HCT116 (cell line): ENCODE data around the gene SEM1. TPM values are rescaled to one million over a fixed set of nuclear protein-coding genes. Genes with fewer than 3 reads are reported as not detected.

Experiments used
- ATAC-seq: fragments of 200-7000 bp; cut with Tn5 transposase; 2 replicates; pipeline ENCODE4 v1.9.1; 2020; ENCODE audit warnings: mild to moderate bottlenecking, moderate library complexity
- BruUV-seq: library from RNA; stranded (reverse); fragments of 400-500 nt; replicated peaks from 2 replicates; lab custom pipeline; 2021; lab: Mats Ljungman, UMichigan
- CTCF ChIA-PET: fragments of 300-600 bp; sonication (Branson Sonifier 250); formaldehyde crosslinking; loops from one replicate; lab custom pipeline; 2021; ENCODE audit warnings: antibody characterized with exemption; lab: Charles Lee
- POLR2A ChIA-PET: fragments of 300-600, 350-600 bp; sonication (Branson Sonifier 250); formaldehyde crosslinking; loops from one replicate; lab custom pipeline; 2021; ENCODE audit warnings: antibody characterized with exemption; lab: Charles Lee
- RAD21 ChIA-PET, 2 experiments: fragments of 300-600 bp; sonication (Branson Sonifier 250); formaldehyde crosslinking; loops; one replicate each; lab custom pipeline; 2023; ENCODE audit warnings: low total read pairs in 2 of 2; ENCODE audit not compliant: uncharacterized antibody in 2 of 2, unreplicated experiment in 2 of 2, low non-redundant PET in 1 of 2; lab: Charles Lee
- DNase-seq: peaks from one replicate; pipeline ENCODE4 v3.0.0-alpha.2; 2010; ENCODE audit warnings: low read depth, low spot score
- H2AFZ ChIP-seq: fragments of 200-600 bp; shearing (Covaris generic), sonication (generic); 2 replicates; pipeline ENCODE4 v1.6.1; 2017; ENCODE audit warnings: low read depth, mixed run types, mixed read lengths, antibody characterized with exemption, low read length; ENCODE audit not compliant: poor library complexity, severe bottlenecking
- H3K27ac ChIP-seq: 2 replicates; pipeline ENCODE4 v1.5.1; 2012; ENCODE audit warnings: low read depth, low read length
- H3K27me3 ChIP-seq: fragments of 200-600 bp; sonication (generic); 2 replicates; pipeline ENCODE4 v1.6.1; 2016; ENCODE audit warnings: mixed run types, low read length, mixed read lengths; ENCODE audit not compliant: insufficient read depth
- H3K36me3 ChIP-seq, 2 experiments: fragments of 200-500 bp in 1 of 2; fragments of 200-600 bp in 1 of 2; sonication (Bioruptor generic) in 1 of 2; sonication (generic) in 1 of 2; 2 replicates each; pipeline versions ENCODE4 v1.5.1 to v1.6.1; 2014 to 2016; ENCODE audit warnings: low read length in 2 of 2, inconsistent platforms in 1 of 2, mixed read lengths in 1 of 2, mixed run types in 1 of 2; ENCODE audit not compliant: insufficient read depth in 2 of 2, control insufficient read depth in 1 of 2
- H3K4me1 ChIP-seq, 2 experiments: fragments of 200-600 bp in 1 of 2; sonication (generic) in 1 of 2; 2 replicates each; pipeline versions ENCODE4 v1.5.1 to v1.6.1; 2012 to 2017; ENCODE audit warnings: low read length in 2 of 2, inconsistent platforms in 1 of 2, mild to moderate bottlenecking in 1 of 2, mixed read lengths in 1 of 2, mixed run types in 1 of 2, moderate library complexity in 1 of 2; ENCODE audit not compliant: insufficient read depth in 2 of 2, control insufficient read depth in 1 of 2
- H3K4me2 ChIP-seq: fragments of 200-600 bp; sonication (generic); 2 replicates; pipeline ENCODE4 v1.6.1; 2017; ENCODE audit warnings: mixed run types, low read length, mixed read lengths
- H3K4me3 ChIP-seq, 2 experiments: fragments of 200-600 bp in 1 of 2; sonication (generic) in 1 of 2; replicated peaks in 1 of 2; 2 replicates each; pipeline ENCODE4 v1.5.1; 2011 to 2016; ENCODE audit warnings: low read length in 2 of 2, control low read depth in 1 of 2, low read depth in 1 of 2, mild to moderate bottlenecking in 1 of 2, mixed read lengths in 1 of 2, mixed run types in 1 of 2
- H3K79me2 ChIP-seq: fragments of 200-600 bp; sonication (generic); 2 replicates; pipeline ENCODE4 v1.6.1; 2017; ENCODE audit warnings: mild to moderate bottlenecking, mixed run types, low read length, moderate library complexity, mixed read lengths; ENCODE audit not compliant: insufficient read depth
- H3K9ac ChIP-seq: fragments of 200-600 bp; sonication (generic); 2 replicates; pipeline ENCODE4 v1.6.1; 2016; ENCODE audit warnings: low read length, mixed read lengths
- H3K9me2 ChIP-seq: fragments of 200-600 bp; sonication (generic), shearing (Covaris generic); 2 replicates; pipeline ENCODE4 v1.6.1; 2017; ENCODE audit warnings: mixed run types, mild to moderate bottlenecking, moderate library complexity; ENCODE audit not compliant: insufficient read depth
- H3K9me3 ChIP-seq, 2 experiments: fragments of 200-500 bp in 1 of 2; fragments of 200-600 bp in 1 of 2; sonication (Bioruptor generic) in 1 of 2; sonication (generic) in 1 of 2; 2 replicates each; pipeline ENCODE4 v1.6.1; 2014 to 2017; ENCODE audit warnings: low read length in 2 of 2, mixed read lengths in 2 of 2, inconsistent platforms in 1 of 2, low read depth in 1 of 2, mild to moderate bottlenecking in 1 of 2, mixed run types in 1 of 2, moderate library complexity in 1 of 2; ENCODE audit not compliant: control insufficient read depth in 1 of 2, insufficient read depth in 1 of 2
- H4K20me1 ChIP-seq: fragments of 200-600 bp; sonication (generic), shearing (Covaris generic); 2 replicates; pipeline ENCODE4 v1.6.1; 2017; ENCODE audit warnings: mixed run types, mild to moderate bottlenecking, moderate library complexity; ENCODE audit not compliant: insufficient read depth
- FOSL1 ChIP-seq: IDR thresholded peaks from 2 replicates; pipeline ENCODE4 v1.6.1; 2012; ENCODE audit warnings: low read depth
- RAD21 ChIP-seq: IDR thresholded peaks from 2 replicates; pipeline ENCODE4 v1.6.1; 2012; ENCODE audit warnings: low read depth, mild to moderate bottlenecking
- REST ChIP-seq: IDR thresholded peaks from 2 replicates; pipeline ENCODE4 v1.6.1; 2012; ENCODE audit warnings: low read depth
- SRF ChIP-seq: IDR thresholded peaks from 2 replicates; pipeline ENCODE4 v1.6.1; 2012; ENCODE audit warnings: low read depth
- TCF7L2 ChIP-seq: IDR thresholded peaks from 2 replicates; pipeline ENCODE4 v1.7.0; 2011; ENCODE audit warnings: borderline replicate concordance, inconsistent platforms; ENCODE audit not compliant: insufficient read depth, insufficient read length; ENCODE audit errors: extremely low read depth
- ZBTB33 ChIP-seq: IDR thresholded peaks from 2 replicates; pipeline ENCODE4 v1.6.1; 2011; ENCODE audit warnings: mild to moderate bottlenecking, low read length, moderate library complexity; ENCODE audit not compliant: insufficient replicate concordance; ENCODE audit errors: extremely low read depth
- intact Hi-C: fragments of 100-400 bp; cut with micrococcal nuclease; formaldehyde crosslinking; loops from 2 replicates; pipeline ENCODE4 v1.10.0; 2022
- total RNA-seq: library from RNA; stranded (reverse); gene quantifications from one replicate; pipeline ENCODE4 v1.2.1, GENCODE V29; 2021; ENCODE audit not compliant: unreplicated experiment
- TF ChIP-seq, protein P1 (sequence below), 3 experiments: fragments of 200-600 bp in 1 of 3; sonication (generic) in 1 of 3; IDR thresholded peaks in 2 of 3; conservative IDR thresholded peaks in 1 of 3; 2 replicates each; pipeline ENCODE4 v1.5.1; 2012 to 2017; ENCODE audit warnings: low read depth in 2 of 3, low read length in 2 of 3, antibody characterized with exemption in 1 of 3, borderline replicate concordance in 1 of 3, control low read depth in 1 of 3, mild to moderate bottlenecking in 1 of 3, mixed read lengths in 1 of 3, mixed run types in 1 of 3, moderate library complexity in 1 of 3; ENCODE audit not compliant: insufficient read depth in 1 of 3

SEM1 gene
- total RNA-seq, 1 experiment from 2014 or later = 45.7 TPM

DNA sequence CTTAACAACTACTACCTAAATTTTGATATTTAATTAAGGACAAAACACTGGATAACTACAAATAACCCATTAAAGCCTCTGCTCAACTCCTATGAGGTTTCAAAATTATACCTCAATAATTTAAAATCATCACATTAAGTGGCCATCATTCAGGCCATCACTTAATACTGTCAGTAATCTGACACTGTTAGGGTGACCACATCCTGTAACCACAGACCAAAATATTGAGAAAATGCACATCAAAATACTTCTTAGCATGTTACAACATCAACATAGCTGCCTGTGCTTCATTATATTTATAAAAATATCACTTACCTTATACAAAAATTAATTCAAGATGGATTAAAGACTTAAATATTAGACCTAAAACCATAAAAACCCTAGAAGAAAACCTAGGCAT lies 23.3 kb downstream of the SEM1 start:
- ChIA-PET POLR2A (no interaction called here), CTCF (no interaction called here), RAD21 (no interaction called here)
- Histone ChIP-seq H4K20me1 (peaks cover 9% of the 10 kb centered on the region), H2AFZ (no peak overlapping the region), H3K4me2 (no peak overlapping the region), H3K9me2 (no peaks in the 10 kb centered on the region; the same call in 1 of the 2 replicates), H3K27ac (no peak overlapping the region), H3K9me3 (no peaks in the 10 kb centered on the region), H3K79me2 (peaks cover 68% of the 10 kb centered on the region), H3K4me1 (no peaks in the 10 kb centered on the region), H3K9ac (no peak overlapping the region), H3K27me3 (no peaks in the 10 kb centered on the region), H3K4me3 (no peak overlapping the region), H3K36me3 (peaks cover 4 to 7% of the 10 kb centered on the region in 2 experiments; a peak in 3 of 4 replicates)
- DNase-seq = no peak
- intact Hi-C loops = no loop called here
- BruUV-seq = no TSS peak
- TF ChIP-seq ZBTB33 = no peak
- no peak for TF ChIP-seq SRF
- TF ChIP-seq, protein P1, sequence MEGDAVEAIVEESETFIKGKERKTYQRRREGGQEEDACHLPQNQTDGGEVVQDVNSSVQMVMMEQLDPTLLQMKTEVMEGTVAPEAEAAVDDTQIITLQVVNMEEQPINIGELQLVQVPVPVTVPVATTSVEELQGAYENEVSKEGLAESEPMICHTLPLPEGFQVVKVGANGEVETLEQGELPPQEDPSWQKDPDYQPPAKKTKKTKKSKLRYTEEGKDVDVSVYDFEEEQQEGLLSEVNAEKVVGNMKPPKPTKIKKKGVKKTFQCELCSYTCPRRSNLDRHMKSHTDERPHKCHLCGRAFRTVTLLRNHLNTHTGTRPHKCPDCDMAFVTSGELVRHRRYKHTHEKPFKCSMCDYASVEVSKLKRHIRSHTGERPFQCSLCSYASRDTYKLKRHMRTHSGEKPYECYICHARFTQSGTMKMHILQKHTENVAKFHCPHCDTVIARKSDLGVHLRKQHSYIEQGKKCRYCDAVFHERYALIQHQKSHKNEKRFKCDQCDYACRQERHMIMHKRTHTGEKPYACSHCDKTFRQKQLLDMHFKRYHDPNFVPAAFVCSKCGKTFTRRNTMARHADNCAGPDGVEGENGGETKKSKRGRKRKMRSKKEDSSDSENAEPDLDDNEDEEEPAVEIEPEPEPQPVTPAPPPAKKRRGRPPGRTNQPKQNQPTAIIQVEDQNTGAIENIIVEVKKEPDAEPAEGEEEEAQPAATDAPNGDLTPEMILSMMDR (IDR thresholded peaks at IDR 0.05 in 2 of 3, conservative IDR thresholded peaks at IDR 0.05 in 1 of 3; ENCODE audit: borderline replicate concordance in 1 of 3, insufficient read depth in 1 of 3, low read depth in 2 of 3, low read length in 2 of 3) = no peak
- no peak for ATAC-seq

GRCh38 chr7:96685755-96686154 lies 23.9 kb downstream of the SEM1 start:
- H4K20me1 ChIP-seq = peaks cover 9% of the 10 kb centered on the region
- no peak overlapping the region for H3K27ac ChIP-seq
- H3K79me2 ChIP-seq = peaks cover 69% of the 10 kb centered on the region
- ChIA-PET POLR2A (no interaction called here), CTCF (no interaction called here), RAD21 (no interaction called here)
- ATAC-seq (no peak), DNase-seq (no peak)
- H3K4me3 ChIP-seq = no peak overlapping the region
- no peaks in the 10 kb centered on the region for H3K9me3 ChIP-seq
- no peak overlapping the region for H2AFZ ChIP-seq
- H3K9me2 ChIP-seq = no peaks in the 10 kb centered on the region; the same call in 1 of the 2 replicates
- BruUV-seq = no TSS peak
- intact Hi-C loops = no loop called here
- H3K36me3 ChIP-seq = peaks cover 4 to 5% of the 10 kb centered on the region in 2 experiments; a peak in 3 of 4 replicates
- no peak overlapping the region for H3K4me2 ChIP-seq
- no peaks in the 10 kb centered on the region for H3K27me3 ChIP-seq
- H3K9ac ChIP-seq = no peak overlapping the region
- no peaks in the 10 kb centered on the region for H3K4me1 ChIP-seq
- TF ChIP-seq RAD21 (no peak), TCF7L2 (no peak), FOSL1 (no peak), REST (no peak)
- TF ChIP-seq, protein P1 (IDR thresholded peaks at IDR 0.05 in 2 of 3, conservative IDR thresholded peaks at IDR 0.05 in 1 of 3; ENCODE audit: borderline replicate concordance in 1 of 3, insufficient read depth in 1 of 3, low read depth in 2 of 3, low read length in 2 of 3) = no peak
